Breast epithelium (tissue), 4 donors: ENCODE measurements around the gene ASTN1. TPM values are rescaled to one million over a fixed set of nuclear protein-coding genes. Genes with fewer than 3 reads are reported as not detected.
A peak's percentile ranks its signal among the peaks of the same experiment; 100 is the strongest.

Source experiments
- DNase-seq, 2 donors: peaks; one replicate each; pipeline ENCODE4 v3.0.0-alpha.2; 2019; ENCODE audit warnings: low spot score in 2 of 2
- H3K27ac ChIP-seq, 2 donors: fragments of 200-600 bp; sonication (generic) in 1 of 2; one replicate each; pipeline ENCODE4 v1.5.1; 2016 to 2019; ENCODE audit warnings: mild to moderate bottlenecking in 1 of 2
- H3K27me3 ChIP-seq, 2 donors: fragments of 200-600 bp; sonication (generic) in 1 of 2; one replicate each; pipeline versions ENCODE4 v1.5.1 to v1.6.0; 2017 to 2019; ENCODE audit warnings: control low read depth in 1 of 2, mild to moderate bottlenecking in 1 of 2
- H3K36me3 ChIP-seq: fragments of 200-600 bp; one replicate; pipeline ENCODE4 v1.5.1; 2019
- H3K4me1 ChIP-seq, 2 donors: fragments of 200-600 bp; sonication (generic); one replicate each; pipeline ENCODE4 v1.5.1; 2016 to 2019; ENCODE audit warnings: control low read depth in 1 of 2
- H3K4me3 ChIP-seq, 3 donors: fragments of 200-600 bp; sonication (generic); 1 replicate in 2 of 3; 2 replicates in 1 of 3; pipeline ENCODE4 v1.5.1; 2016 to 2019; ENCODE audit warnings: mild to moderate bottlenecking in 3 of 3, moderate library complexity in 2 of 3
- H3K9me3 ChIP-seq, 2 donors: fragments of 200-600 bp; sonication (generic) in 1 of 2; one replicate each; pipeline ENCODE4 v1.5.1; 2016 to 2019; ENCODE audit warnings: control low read depth in 1 of 2
- POLR2A ChIP-seq: fragments of 450-650 bp; IDR thresholded peaks from one replicate; pipeline ENCODE4 v1.6.1; 2016; ENCODE audit warnings: antibody characterized with exemption, mild to moderate bottlenecking, moderate library complexity
- POLR2AphosphoS5 ChIP-seq, 3 donors: sonication (generic); formaldehyde crosslinking; IDR thresholded peaks; one replicate each; pipeline ENCODE4 v1.6.1; 2017; ENCODE audit warnings: antibody characterized with exemption in 3 of 3
- intact Hi-C: fragments of 100-400 bp; cut with DNase I; formaldehyde crosslinking; loops from one replicate; pipeline ENCODE4 v1.15.1; 2023; ENCODE audit warnings: low total_unique reads
- total RNA-seq, 3 donors: library from RNA; depleted of rRNA; stranded (reverse); fragments of >200 nt; gene quantifications; one replicate each; pipeline ENCODE4 v1.1.0, GENCODE V29; 2016
- TF ChIP-seq, protein P1 (sequence below), 3 donors: fragments of 450-650 bp; IDR thresholded peaks; one replicate each; pipeline ENCODE4 v1.5.1; 2016 to 2017; ENCODE audit warnings: antibody characterized with exemption in 3 of 3, mild to moderate bottlenecking in 3 of 3, moderate library complexity in 3 of 3

Gene ASTN1
- total RNA-seq, 3 donors from 2014 or later, result 0.16 to 1.5 (median 0.33) TPM

DNA sequence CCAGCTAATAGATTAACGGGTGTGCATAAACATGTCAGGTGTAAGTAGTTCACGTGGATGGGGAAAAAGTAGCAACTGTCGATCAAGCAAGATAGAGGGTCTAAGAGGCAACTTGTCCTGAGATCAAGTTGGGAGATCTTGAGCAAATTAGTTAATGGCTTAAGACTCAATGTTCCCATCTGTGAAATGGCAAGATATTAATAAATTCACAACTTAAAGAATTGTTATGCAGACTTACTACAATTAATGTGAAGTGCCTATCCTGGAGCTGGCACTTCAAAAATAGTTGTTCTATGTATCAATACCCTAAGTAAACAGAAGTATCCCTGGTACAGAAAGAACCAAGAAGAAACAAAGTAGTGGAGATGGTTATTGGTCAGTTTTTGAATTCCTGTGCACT is 312.4 kb downstream of the ASTN1 start:
- Histone ChIP-seq H3K36me3 (no peaks in the 10 kb centered on the region), H3K27ac (no peak overlapping the region), H3K27me3 (no peaks in the 10 kb centered on the region), H3K4me3 (no peak overlapping the region), H3K4me1 (no peaks in the 10 kb centered on the region), H3K9me3 (no peaks in the 10 kb centered on the region)
- no peak for DNase-seq
- TF ChIP-seq, protein P1, sequence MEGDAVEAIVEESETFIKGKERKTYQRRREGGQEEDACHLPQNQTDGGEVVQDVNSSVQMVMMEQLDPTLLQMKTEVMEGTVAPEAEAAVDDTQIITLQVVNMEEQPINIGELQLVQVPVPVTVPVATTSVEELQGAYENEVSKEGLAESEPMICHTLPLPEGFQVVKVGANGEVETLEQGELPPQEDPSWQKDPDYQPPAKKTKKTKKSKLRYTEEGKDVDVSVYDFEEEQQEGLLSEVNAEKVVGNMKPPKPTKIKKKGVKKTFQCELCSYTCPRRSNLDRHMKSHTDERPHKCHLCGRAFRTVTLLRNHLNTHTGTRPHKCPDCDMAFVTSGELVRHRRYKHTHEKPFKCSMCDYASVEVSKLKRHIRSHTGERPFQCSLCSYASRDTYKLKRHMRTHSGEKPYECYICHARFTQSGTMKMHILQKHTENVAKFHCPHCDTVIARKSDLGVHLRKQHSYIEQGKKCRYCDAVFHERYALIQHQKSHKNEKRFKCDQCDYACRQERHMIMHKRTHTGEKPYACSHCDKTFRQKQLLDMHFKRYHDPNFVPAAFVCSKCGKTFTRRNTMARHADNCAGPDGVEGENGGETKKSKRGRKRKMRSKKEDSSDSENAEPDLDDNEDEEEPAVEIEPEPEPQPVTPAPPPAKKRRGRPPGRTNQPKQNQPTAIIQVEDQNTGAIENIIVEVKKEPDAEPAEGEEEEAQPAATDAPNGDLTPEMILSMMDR (IDR thresholded peaks at IDR 0.05), result no peak
- no peak for TF ChIP-seq POLR2A
- no peak for TF ChIP-seq POLR2AphosphoS5 (IDR thresholded peaks at IDR 0.05)
- intact Hi-C loops, result no loop called here

DNA sequence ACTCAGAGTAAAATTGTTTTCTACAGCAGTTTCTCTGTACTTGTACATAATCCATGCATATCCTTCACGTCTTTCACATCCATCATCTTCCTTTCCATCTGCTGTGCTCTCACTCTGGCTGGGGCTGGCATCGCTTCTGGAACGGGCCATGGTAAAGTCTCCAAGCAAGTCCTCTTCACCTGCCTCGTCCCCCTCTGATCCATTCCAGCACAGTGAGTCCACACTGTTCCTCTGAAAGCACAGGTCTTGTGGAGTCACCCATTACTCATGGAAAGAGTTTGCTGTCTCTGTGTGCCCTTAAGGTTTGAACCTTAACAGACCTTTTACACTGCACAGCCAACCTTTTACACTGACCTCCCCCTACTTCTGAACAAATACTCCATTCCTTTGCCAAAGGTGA is 313.6 kb downstream of the ASTN1 start:
- Histone ChIP-seq H3K27me3 (no peaks in the 10 kb centered on the region), H3K4me3 (no peak overlapping the region), H3K36me3 (no peaks in the 10 kb centered on the region), H3K4me1 (no peaks in the 10 kb centered on the region), H3K9me3 (no peaks in the 10 kb centered on the region), H3K27ac (no peak overlapping the region)
- DNase-seq, result no peak
- TF ChIP-seq, protein P1 (IDR thresholded peaks at IDR 0.05), result no peak
- TF ChIP-seq POLR2A (no peak), POLR2AphosphoS5 (IDR thresholded peaks at IDR 0.05) (no peak)
- intact Hi-C loops, result no loop called here

DNA sequence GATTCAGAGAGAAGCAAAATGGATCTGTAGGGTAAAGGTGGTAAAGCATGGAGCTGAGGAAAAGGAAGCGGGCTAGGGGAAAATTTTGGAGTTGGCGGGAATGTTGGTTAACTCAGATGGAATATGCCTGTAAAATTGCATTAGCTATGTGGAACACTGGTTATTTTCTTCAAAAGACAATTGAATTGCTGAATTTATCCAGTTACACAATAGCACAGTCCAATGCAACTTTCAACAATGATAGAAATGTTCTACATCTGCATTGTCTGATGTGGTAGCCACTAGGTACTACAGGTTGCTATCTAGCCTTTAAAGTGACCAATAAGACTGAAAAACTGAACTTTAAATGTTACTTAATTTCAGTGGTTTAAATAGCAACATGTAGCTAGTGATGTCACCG is 315.2 kb downstream of the ASTN1 start:
- no peak overlapping the region for H3K27ac ChIP-seq
- no peaks in the 10 kb centered on the region for H3K9me3 ChIP-seq
- no peaks in the 10 kb centered on the region for H3K27me3 ChIP-seq
- no peaks in the 10 kb centered on the region for H3K36me3 ChIP-seq
- H3K4me1 ChIP-seq, result no peaks in the 10 kb centered on the region
- intact Hi-C loops, result loop anchor here (5.0 kb wide), 1 partner anchor 1542 kb away; no protein-coding TSS in a partner anchor
- no peak for TF ChIP-seq POLR2AphosphoS5 (IDR thresholded peaks at IDR 0.05)
- TF ChIP-seq POLR2A, result no peak
- TF ChIP-seq, protein P1 (IDR thresholded peaks at IDR 0.05), result no peak
- no peak for DNase-seq
- no peak overlapping the region for H3K4me3 ChIP-seq

DNA sequence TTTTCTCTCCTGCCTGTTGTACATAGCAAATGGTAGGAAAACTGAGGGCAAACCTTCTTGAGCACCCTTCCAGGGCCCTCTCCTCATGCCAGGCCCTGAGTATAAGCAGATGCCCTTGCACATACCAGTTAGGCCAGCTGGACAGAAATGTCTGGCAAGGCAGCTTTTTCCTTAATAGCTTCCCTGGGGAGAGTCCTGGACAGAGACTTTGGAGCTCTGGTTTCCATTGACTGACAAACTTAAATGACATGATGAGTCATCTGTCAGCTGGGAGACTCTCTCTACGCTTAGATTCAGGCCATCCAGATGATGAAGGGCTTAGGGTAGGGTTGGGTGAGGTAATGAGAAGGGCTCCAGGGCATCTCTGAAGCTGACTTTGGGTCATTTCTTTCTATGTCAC is 317.5 kb downstream of the ASTN1 start:
- DNase-seq, result no peak
- H3K27ac ChIP-seq, result no peak overlapping the region
- intact Hi-C loops, result loop anchor here (5.0 kb wide), 1 partner anchor 1540 kb away; no protein-coding TSS in a partner anchor
- no peaks in the 10 kb centered on the region for H3K4me1 ChIP-seq
- no peak overlapping the region for H3K4me3 ChIP-seq
- no peaks in the 10 kb centered on the region for H3K36me3 ChIP-seq
- H3K27me3 ChIP-seq, result no peaks in the 10 kb centered on the region
- TF ChIP-seq POLR2AphosphoS5 (IDR thresholded peaks at IDR 0.05) (no peak), POLR2A (no peak)
- TF ChIP-seq, protein P1 (IDR thresholded peaks at IDR 0.05), result no peak
- H3K9me3 ChIP-seq, result no peaks in the 10 kb centered on the region

DNA sequence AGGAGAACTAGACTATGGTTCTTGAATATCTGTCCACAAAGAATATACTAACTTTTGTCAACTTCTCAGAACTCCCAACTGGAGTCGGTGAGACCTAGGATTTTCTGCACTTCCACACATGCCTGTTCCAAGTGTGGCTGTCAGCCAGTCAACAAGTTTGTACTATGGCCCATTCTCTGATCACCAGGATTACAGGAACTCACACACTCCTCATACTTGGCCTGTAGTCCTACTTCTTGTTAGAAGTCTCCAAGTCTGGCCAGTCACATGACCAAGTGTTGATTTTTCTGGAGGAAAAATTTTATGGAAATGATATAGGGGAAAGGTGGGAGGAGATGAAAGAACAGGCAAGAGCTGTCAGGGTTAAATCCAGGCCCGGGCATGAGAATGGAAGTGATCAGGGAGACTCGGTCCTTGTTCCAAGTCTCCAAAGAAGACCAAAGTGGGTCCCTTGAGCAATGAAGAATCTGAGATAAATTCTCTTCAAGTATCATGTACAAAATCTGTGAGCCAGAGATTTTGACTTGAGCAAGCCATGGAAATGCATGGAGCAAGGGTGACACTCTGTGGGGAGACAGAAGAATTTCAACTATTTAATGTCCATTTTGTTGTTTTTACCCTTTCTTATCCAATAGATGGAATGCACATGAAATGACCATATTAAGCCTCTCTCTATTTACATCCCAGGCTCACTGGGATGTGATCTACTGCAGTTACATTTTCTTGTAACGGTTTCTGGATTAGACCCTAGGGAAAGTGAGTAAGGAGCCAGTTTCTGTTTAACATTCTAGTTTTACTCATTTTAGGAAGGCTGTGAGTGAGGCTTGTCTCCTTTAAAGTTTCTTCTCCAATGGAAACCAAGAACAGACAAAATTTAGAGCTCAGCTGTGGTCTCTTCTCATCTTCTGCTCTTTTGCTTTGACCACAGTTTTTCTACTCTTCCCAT is 320.9 kb downstream of the ASTN1 start:
- TF ChIP-seq, protein P1 (IDR thresholded peaks at IDR 0.05), result peak in 2 of 3 donors; percentile 46 to 85
- no peak for TF ChIP-seq POLR2AphosphoS5 (IDR thresholded peaks at IDR 0.05)
- no peak for DNase-seq
- no peak overlapping the region for H3K4me3 ChIP-seq
- no peak overlapping the region for H3K27ac ChIP-seq
- no peaks in the 10 kb centered on the region for H3K4me1 ChIP-seq
- no peaks in the 10 kb centered on the region for H3K27me3 ChIP-seq
- intact Hi-C loops, result no loop called here
- H3K36me3 ChIP-seq, result no peaks in the 10 kb centered on the region
- no peaks in the 10 kb centered on the region for H3K9me3 ChIP-seq
